GM06990 (cell line): ENCODE measurements around the gene LARP4B.

Experiments used
- DNase-seq: peaks from one replicate; pipeline ENCODE4 v3.0.0-alpha.2; 2011; ENCODE audit not compliant: insufficient read length; ENCODE audit errors: extremely low read depth
- H3K27me3 ChIP-seq: replicated peaks from 2 replicates; pipeline ENCODE4 v1.6.0; 2011; ENCODE audit warnings: low read length; ENCODE audit not compliant: control insufficient read depth, insufficient read depth
- H3K36me3 ChIP-seq: 2 replicates; pipeline ENCODE4 v1.5.1; 2011; ENCODE audit warnings: low read length; ENCODE audit not compliant: control insufficient read depth, insufficient read depth
- H3K4me3 ChIP-seq: replicated peaks from 2 replicates; pipeline ENCODE4 v1.5.1; 2011; ENCODE audit warnings: low read depth, mild to moderate bottlenecking, control low read depth, low read length
- CTCF ChIP-seq: IDR thresholded peaks from 2 replicates; pipeline ENCODE4 v1.5.1; 2011; ENCODE audit warnings: low read length, control low read depth, mild to moderate bottlenecking, inconsistent platforms; ENCODE audit not compliant: insufficient read depth, poor library complexity, severe bottlenecking

LARP4B gene

GRCh38 chr10:846126-846685 lies 85.3 kb downstream of the LARP4B start:
- no peaks in the 10 kb centered on the region for H3K27me3 ChIP-seq
- no peak for TF ChIP-seq CTCF
- H3K4me3 ChIP-seq = no peak overlapping the region
- H3K36me3 ChIP-seq = peaks cover 18% of the 10 kb centered on the region
- no peak for DNase-seq

GRCh38 chr10:845526-845925 lies 86.0 kb downstream of the LARP4B start:
- DNase-seq = no peak
- no peak overlapping the region for H3K4me3 ChIP-seq
- no peaks in the 10 kb centered on the region for H3K27me3 ChIP-seq
- no peak for TF ChIP-seq CTCF
- H3K36me3 ChIP-seq = peaks cover 18% of the 10 kb centered on the region

- H3K27me3 ChIP-seq = no peaks in the 10 kb centered on the region
- DNase-seq = no peak
- H3K36me3 ChIP-seq = peaks cover 22% of the 10 kb centered on the region
Measured at GRCh38 chr10:844552-844951, 87.0 kb downstream of the LARP4B start.

GRCh38 chr10:843703-844102 lies 87.8 kb downstream of the LARP4B start:
- H3K4me3 ChIP-seq = no peak overlapping the region

More at GRCh38 chr10:844552-844951, 87.0 kb downstream of the LARP4B start:
- no peak overlapping the region for H3K4me3 ChIP-seq
- TF ChIP-seq CTCF = no peak

GRCh38 chr10:842795-843194 lies 88.7 kb downstream of the LARP4B start:
- Histone ChIP-seq H3K27me3 (no peaks in the 10 kb centered on the region), H3K4me3 (no peak overlapping the region), H3K36me3 (peaks cover 21% of the 10 kb centered on the region)
- TF ChIP-seq CTCF = no peak
- no peak for DNase-seq

More at GRCh38 chr10:843703-844102, 87.8 kb downstream of the LARP4B start:
- H3K36me3 ChIP-seq = peaks cover 22% of the 10 kb centered on the region
- no peaks in the 10 kb centered on the region for H3K27me3 ChIP-seq
- TF ChIP-seq CTCF = no peak
- DNase-seq = no peak

GRCh38 chr10:841535-841934 lies 90.0 kb downstream of the LARP4B start:
- TF ChIP-seq CTCF = no peak
- peaks cover 14% of the 10 kb centered on the region for H3K36me3 ChIP-seq

More at GRCh38 chr10:841535-841934, 90.0 kb downstream of the LARP4B start:
- DNase-seq = no peak
- no peaks in the 10 kb centered on the region for H3K27me3 ChIP-seq
- no peak overlapping the region for H3K4me3 ChIP-seq
